Dendritic cell treated with granulocyte-macrophage colony-stimulating factor and Interleukin-4, amounts not matched to agents 40 ng/mL and 50 ng/mL, for 4 days (primary cell): ENCODE results near the gene C11orf24.
"Not testable (repeated sequence)": the region's sequence is repeated elsewhere in the genome, so short reads cannot be mapped to it uniquely, and the experiment has no call there.

Source experiments
- H3K27ac Mint-ChIP-seq: one replicate; pipeline ENCODE4 v1.8.0; 2022; ENCODE audit warnings: mild to moderate bottlenecking, mixed read lengths
- H3K27me3 Mint-ChIP-seq: one replicate; pipeline ENCODE4 v1.8.0; 2022; ENCODE audit warnings: mild to moderate bottlenecking, mixed read lengths
- H3K36me3 Mint-ChIP-seq: one replicate; pipeline ENCODE4 v1.8.0; 2022; ENCODE audit warnings: low read depth, mixed read lengths
- H3K4me1 Mint-ChIP-seq: one replicate; pipeline ENCODE4 v1.8.0; 2022; ENCODE audit warnings: low read depth, mixed read lengths
- H3K4me3 Mint-ChIP-seq: one replicate; pipeline ENCODE4 v1.8.0; 2022; ENCODE audit warnings: mild to moderate bottlenecking, moderate library complexity, mixed read lengths
- H3K9me3 Mint-ChIP-seq: one replicate; pipeline ENCODE4 v1.8.0; 2022; ENCODE audit warnings: mixed read lengths
- intact Hi-C: fragments of 100-400 bp; cut with micrococcal nuclease; formaldehyde crosslinking; loops from one replicate; pipeline ENCODE4 v1.15.0; 2022

The C11orf24 gene

GRCh38 chr11:68259122-68259959, 12.4 kb downstream of the C11orf24 start:
- H3K27me3 Mint-ChIP-seq: peaks cover 13% of the 10 kb centered on the region
- intact Hi-C loops: loop anchor here (5.0 kb wide), 1 partner anchor 123 kb away; no protein-coding TSS in a partner anchor
- no peak overlapping the region for H3K4me3 Mint-ChIP-seq
- H3K4me1 Mint-ChIP-seq: peaks cover 10% of the 10 kb centered on the region
- no peak overlapping the region for H3K27ac Mint-ChIP-seq
- no peaks in the 10 kb centered on the region for H3K9me3 Mint-ChIP-seq
- peaks cover 42% of the 10 kb centered on the region for H3K36me3 Mint-ChIP-seq

GRCh38 chr11:68258363-68258765, 13.4 kb downstream of the C11orf24 start:
- Mint-ChIP-seq H3K27me3 (peaks cover 14% of the 10 kb centered on the region), H3K4me1 (peaks cover 6% of the 10 kb centered on the region), H3K27ac (no peak overlapping the region), H3K9me3 (no peaks in the 10 kb centered on the region), H3K36me3 (peaks cover 32% of the 10 kb centered on the region), H3K4me3 (no peak overlapping the region)
- intact Hi-C loops: loop anchor here (5.0 kb wide), 1 partner anchor 124 kb away; no protein-coding TSS in a partner anchor

GRCh38 chr11:68257477-68258362, 14.1 kb downstream of the C11orf24 start:
- Mint-ChIP-seq H3K4me3 (no peak overlapping the region), H3K9me3 (no peaks in the 10 kb centered on the region), H3K36me3 (peaks cover 25% of the 10 kb centered on the region), H3K4me1 (peaks cover 6% of the 10 kb centered on the region), H3K27ac (no peak overlapping the region), H3K27me3 (peaks cover 14% of the 10 kb centered on the region)
- intact Hi-C loops: loop anchor here (1.0 to 5.0 kb wide), 4 partner anchors 15 to 190 kb away; no protein-coding TSS in a partner anchor

- Mint-ChIP-seq H3K27ac (no peak overlapping the region), H3K9me3 (no peaks in the 10 kb centered on the region), H3K4me1 (peaks cover 10% of the 10 kb centered on the region), H3K27me3 (peaks cover 14% of the 10 kb centered on the region), H3K36me3 (peaks cover 12% of the 10 kb centered on the region), H3K4me3 (no peak overlapping the region)
- intact Hi-C loops: loop anchor here (5.0 kb wide), 1 partner anchor 126 kb away; no protein-coding TSS in a partner anchor
These were observed 15.4 kb downstream of the C11orf24 start for GRCh38 chr11:68256331-68256741.

GRCh38 chr11:68255526-68255925, 16.2 kb downstream of the C11orf24 start:
- intact Hi-C loops: loop anchor here (5.0 kb wide), 1 partner anchor 127 kb away; no protein-coding TSS in a partner anchor
- H3K4me1 Mint-ChIP-seq: peaks cover 10% of the 10 kb centered on the region
- peaks cover 14% of the 10 kb centered on the region for H3K27me3 Mint-ChIP-seq
- H3K27ac Mint-ChIP-seq: no peak overlapping the region
- peaks cover 2% of the 10 kb centered on the region for H3K9me3 Mint-ChIP-seq
- peaks cover 4% of the 10 kb centered on the region for H3K36me3 Mint-ChIP-seq
- no peak overlapping the region for H3K4me3 Mint-ChIP-seq

- intact Hi-C loops: no loop called here
- H3K27ac Mint-ChIP-seq: no peak overlapping the region
- H3K4me1 Mint-ChIP-seq: peaks cover 10% of the 10 kb centered on the region
- peaks cover 6% of the 10 kb centered on the region for H3K36me3 Mint-ChIP-seq
- H3K9me3 Mint-ChIP-seq: peaks cover 13% of the 10 kb centered on the region
- H3K4me3 Mint-ChIP-seq: no peak overlapping the region
- H3K27me3 Mint-ChIP-seq: peaks cover 14% of the 10 kb centered on the region
These were observed 17.4 kb downstream of the C11orf24 start for GRCh38 chr11:68254421-68254820.

GRCh38 chr11:68251765-68252164, 20.0 kb downstream of the C11orf24 start:
- H3K27ac Mint-ChIP-seq: no peak overlapping the region
- no peak overlapping the region for H3K4me3 Mint-ChIP-seq
- H3K36me3 Mint-ChIP-seq: peaks cover 6% of the 10 kb centered on the region
- H3K9me3 Mint-ChIP-seq: peaks cover 18% of the 10 kb centered on the region
- intact Hi-C loops: no loop called here
- peaks cover 3% of the 10 kb centered on the region for H3K27me3 Mint-ChIP-seq
- peaks cover 4% of the 10 kb centered on the region for H3K4me1 Mint-ChIP-seq

- H3K27ac Mint-ChIP-seq, H3K4me1 Mint-ChIP-seq, H3K27me3 Mint-ChIP-seq, H3K36me3 Mint-ChIP-seq, intact Hi-C loops, H3K4me3 Mint-ChIP-seq: not testable (repeated sequence)
- H3K9me3 Mint-ChIP-seq: peaks cover 24% of the 10 kb centered on the region
These were observed 26.9 kb downstream of the C11orf24 start for GRCh38 chr11:68244912-68245311.

- H3K36me3 Mint-ChIP-seq, H3K4me1 Mint-ChIP-seq, intact Hi-C loops, H3K4me3 Mint-ChIP-seq, H3K27ac Mint-ChIP-seq, H3K27me3 Mint-ChIP-seq: not testable (repeated sequence)
- H3K9me3 Mint-ChIP-seq: peaks cover 14% of the 10 kb centered on the region
These were observed 27.9 kb downstream of the C11orf24 start for GRCh38 chr11:68243847-68244246.

GRCh38 chr11:68242616-68243015, 29.2 kb downstream of the C11orf24 start:
- Mint-ChIP-seq H3K9me3 (peaks cover 14% of the 10 kb centered on the region), H3K4me1 (no peaks in the 10 kb centered on the region), H3K36me3 (no peaks in the 10 kb centered on the region), H3K27ac (no peak overlapping the region), H3K27me3 (peaks cover 6% of the 10 kb centered on the region), H3K4me3 (no peak overlapping the region)
- intact Hi-C loops: no loop called here

GRCh38 chr11:68231621-68232020, 40.2 kb downstream of the C11orf24 start:
- intact Hi-C loops: no loop called here
- no peaks in the 10 kb centered on the region for H3K4me1 Mint-ChIP-seq
- H3K4me3 Mint-ChIP-seq: no peak overlapping the region
- H3K27ac Mint-ChIP-seq: no peak overlapping the region
- H3K27me3 Mint-ChIP-seq: peaks cover 15% of the 10 kb centered on the region
- peaks cover 15% of the 10 kb centered on the region for H3K9me3 Mint-ChIP-seq
- H3K36me3 Mint-ChIP-seq: no peaks in the 10 kb centered on the region

GRCh38 chr11:68229601-68230000, 42.2 kb downstream of the C11orf24 start:
- H3K4me1 Mint-ChIP-seq: no peaks in the 10 kb centered on the region
- H3K9me3 Mint-ChIP-seq: peaks cover 15% of the 10 kb centered on the region
- no peak overlapping the region for H3K4me3 Mint-ChIP-seq
- no peak overlapping the region for H3K27ac Mint-ChIP-seq
- intact Hi-C loops: no loop called here
- no peaks in the 10 kb centered on the region for H3K36me3 Mint-ChIP-seq
- H3K27me3 Mint-ChIP-seq: peaks cover 13% of the 10 kb centered on the region

GRCh38 chr11:68226421-68226820, 45.4 kb downstream of the C11orf24 start:
- peaks cover 5% of the 10 kb centered on the region for H3K27me3 Mint-ChIP-seq
- H3K4me1 Mint-ChIP-seq: no peaks in the 10 kb centered on the region
- peaks cover 15% of the 10 kb centered on the region for H3K9me3 Mint-ChIP-seq
- no peaks in the 10 kb centered on the region for H3K36me3 Mint-ChIP-seq
- H3K27ac Mint-ChIP-seq: no peak overlapping the region
- intact Hi-C loops: no loop called here
- H3K4me3 Mint-ChIP-seq: no peak overlapping the region

- Mint-ChIP-seq H3K4me1 (peaks cover 2% of the 10 kb centered on the region), H3K27ac (no peak overlapping the region), H3K4me3 (no peak overlapping the region), H3K27me3 (peaks cover 5% of the 10 kb centered on the region), H3K9me3 (peaks cover 14% of the 10 kb centered on the region), H3K36me3 (no peaks in the 10 kb centered on the region)
- intact Hi-C loops: no loop called here
These were observed 47.2 kb downstream of the C11orf24 start for GRCh38 chr11:68224606-68225005.
